ENCODE measurements around the gene MYL12A.
A peak's percentile ranks its signal among the peaks of the same experiment; 100 is the strongest.

MYL12A gene

GRCh38 chr18:3279201-3280185 lies 31.9 kb downstream of the MYL12A start:
- Histone ChIP-seq H3K18ac (ENCODE audit: low read length) (no peak overlapping the region), H3K79me1 (ENCODE audit: low read depth, low read length) (no peaks in the 10 kb centered on the region), H3K27me3 (ENCODE audit: control insufficient read depth in 3 of 3, insufficient read depth in 3 of 3, low read depth in 1 of 3, low read length in 3 of 3) (no peaks in the 10 kb centered on the region), H3K4me1 (ENCODE audit: control insufficient read depth in 2 of 2, insufficient read depth in 1 of 2, low read depth in 1 of 2, low read length in 2 of 2) (peaks cover 0 to 5% of the 10 kb centered on the region in 2 donors), H3K4me2 (ENCODE audit: insufficient read depth, low read length, poor library complexity, severe bottlenecking) (no peak overlapping the region), H3K14ac (ENCODE audit: low read length) (no peak overlapping the region), H2AK5ac (ENCODE audit: low read depth, low read length) (no peak overlapping the region), H2BK120ac (ENCODE audit: low read depth, low read length) (no peak overlapping the region), H3K4ac (ENCODE audit: low read length) (no peak overlapping the region), H2BK5ac (ENCODE audit: low read length) (no peak overlapping the region), H3K23ac (ENCODE audit: low read depth, low read length, poor library complexity) (no peak overlapping the region), H2BK12ac (ENCODE audit: low read length) (no peak overlapping the region), H3K4me3 (ENCODE audit: low read length in 2 of 2) (no peak overlapping the region), H4K8ac (ENCODE audit: low read depth, low read length) (no peak overlapping the region), H4K91ac (ENCODE audit: low read depth, low read length, poor library complexity) (no peak overlapping the region), H3K9ac (ENCODE audit: low read depth, low read length, poor library complexity) (no peak overlapping the region), H2AFZ (ENCODE audit: low read length) (no peak overlapping the region), H3K27ac (replicated peaks; ENCODE audit: low read length) (no peak overlapping the region), H3K9me3 (replicated peaks in 1 of 2; ENCODE audit: control insufficient read depth in 2 of 2, insufficient read depth in 1 of 2, low read depth in 1 of 2, low read length in 2 of 2) (no peaks in the 10 kb centered on the region), H3K36me3 (replicated peaks in 1 of 2; ENCODE audit: control insufficient read depth in 2 of 2, insufficient read depth in 2 of 2, low read length in 2 of 2) (peaks cover 9 to 51% of the 10 kb centered on the region in 2 donors), H2BK15ac (ENCODE audit: low read length) (no peak overlapping the region)
- WGBS, 2 donors (ENCODE audit: extremely low coverage in 2 of 2, insufficient read length in 2 of 2, insufficient replicate concordance in 1 of 2): no CpG with 5 or more reads among the region's 14 CpGs
- DNase-seq (ENCODE audit: low spot score): no peak

- Histone ChIP-seq H3K4ac (ENCODE audit: low read length) (no peak overlapping the region), H3K79me1 (ENCODE audit: low read depth, low read length) (no peaks in the 10 kb centered on the region), H2BK12ac (ENCODE audit: low read length) (no peak overlapping the region), H2BK120ac (ENCODE audit: low read depth, low read length) (no peak overlapping the region), H3K14ac (ENCODE audit: low read length) (no peak overlapping the region), H3K9me3 (replicated peaks in 1 of 2; ENCODE audit: control insufficient read depth in 2 of 2, insufficient read depth in 1 of 2, low read depth in 1 of 2, low read length in 2 of 2) (peaks cover 0 to 2% of the 10 kb centered on the region in 2 donors), H3K23ac (ENCODE audit: low read depth, low read length, poor library complexity) (no peak overlapping the region), H2AK5ac (ENCODE audit: low read depth, low read length) (no peak overlapping the region), H3K27me3 (ENCODE audit: control insufficient read depth in 3 of 3, insufficient read depth in 3 of 3, low read depth in 1 of 3, low read length in 3 of 3) (no peaks in the 10 kb centered on the region), H3K27ac (replicated peaks; ENCODE audit: low read length) (no peak overlapping the region), H3K9ac (ENCODE audit: low read depth, low read length, poor library complexity) (no peak overlapping the region), H3K18ac (ENCODE audit: low read length) (no peak overlapping the region), H2BK5ac (ENCODE audit: low read length) (no peak overlapping the region), H3K4me2 (ENCODE audit: insufficient read depth, low read length, poor library complexity, severe bottlenecking) (no peak overlapping the region), H4K8ac (ENCODE audit: low read depth, low read length) (no peak overlapping the region), H3K4me1 (ENCODE audit: control insufficient read depth in 2 of 2, insufficient read depth in 1 of 2, low read depth in 1 of 2, low read length in 2 of 2) (peaks cover 0 to 5% of the 10 kb centered on the region in 2 donors), H2BK15ac (ENCODE audit: low read length) (no peak overlapping the region), H3K36me3 (replicated peaks in 1 of 2; ENCODE audit: control insufficient read depth in 2 of 2, insufficient read depth in 2 of 2, low read length in 2 of 2) (peaks cover 4 to 29% of the 10 kb centered on the region in 2 donors), H3K4me3 (ENCODE audit: low read length in 2 of 2) (no peak overlapping the region), H4K91ac (ENCODE audit: low read depth, low read length, poor library complexity) (no peak overlapping the region), H2AFZ (ENCODE audit: low read length) (peak overlapping the region; percentile 70)
- DNase-seq (ENCODE audit: low spot score): peak; percentile 70
- WGBS, 2 donors (ENCODE audit: extremely low coverage in 2 of 2, insufficient read length in 2 of 2, insufficient replicate concordance in 1 of 2): no CpG with 5 or more reads among the region's 2 CpGs
These were observed 34.1 kb downstream of the MYL12A start for GRCh38 chr18:3281456-3282400.

- no peak overlapping the region for H3K4me3 ChIP-seq (ENCODE audit: low read length in 2 of 2)
- no peak overlapping the region for H3K14ac ChIP-seq (ENCODE audit: low read length)
- WGBS, 2 donors (ENCODE audit: extremely low coverage in 2 of 2, insufficient read length in 2 of 2, insufficient replicate concordance in 1 of 2): no CpG with 5 or more reads among the region's 10 CpGs
- peaks cover 0 to 2% of the 10 kb centered on the region in 2 donors for H3K9me3 ChIP-seq (replicated peaks in 1 of 2; ENCODE audit: control insufficient read depth in 2 of 2, insufficient read depth in 1 of 2, low read depth in 1 of 2, low read length in 2 of 2)
- H2BK5ac ChIP-seq (ENCODE audit: low read length): no peak overlapping the region
- no peak overlapping the region for H2BK15ac ChIP-seq (ENCODE audit: low read length)
- H2AK5ac ChIP-seq (ENCODE audit: low read depth, low read length): no peak overlapping the region
- H3K4me1 ChIP-seq (ENCODE audit: control insufficient read depth in 2 of 2, insufficient read depth in 1 of 2, low read depth in 1 of 2, low read length in 2 of 2): peaks cover 0 to 5% of the 10 kb centered on the region in 2 donors
- H3K27ac ChIP-seq (replicated peaks; ENCODE audit: low read length): no peak overlapping the region
- H4K8ac ChIP-seq (ENCODE audit: low read depth, low read length): no peak overlapping the region
- peaks cover 0 to 12% of the 10 kb centered on the region in 2 donors for H3K36me3 ChIP-seq (replicated peaks in 1 of 2; ENCODE audit: control insufficient read depth in 2 of 2, insufficient read depth in 2 of 2, low read length in 2 of 2)
- no peak overlapping the region for H4K91ac ChIP-seq (ENCODE audit: low read depth, low read length, poor library complexity)
- no peaks in the 10 kb centered on the region for H3K27me3 ChIP-seq (ENCODE audit: control insufficient read depth in 3 of 3, insufficient read depth in 3 of 3, low read depth in 1 of 3, low read length in 3 of 3)
- peak overlapping the region; percentile 43 for H2BK12ac ChIP-seq (ENCODE audit: low read length)
- H3K18ac ChIP-seq (ENCODE audit: low read length): no peak overlapping the region
- no peak overlapping the region for H3K4me2 ChIP-seq (ENCODE audit: insufficient read depth, low read length, poor library complexity, severe bottlenecking)
- H3K79me1 ChIP-seq (ENCODE audit: low read depth, low read length): no peaks in the 10 kb centered on the region
- H3K9ac ChIP-seq (ENCODE audit: low read depth, low read length, poor library complexity): no peak overlapping the region
- no peak overlapping the region for H2AFZ ChIP-seq (ENCODE audit: low read length)
- no peak for DNase-seq (ENCODE audit: low spot score)
- no peak overlapping the region for H3K4ac ChIP-seq (ENCODE audit: low read length)
- no peak overlapping the region for H2BK120ac ChIP-seq (ENCODE audit: low read depth, low read length)
- H3K23ac ChIP-seq (ENCODE audit: low read depth, low read length, poor library complexity): no peak overlapping the region
These were observed 35.8 kb downstream of the MYL12A start for GRCh38 chr18:3283253-3283863.

Measured in neuronal stem cell (in vitro differentiated cells).